ACC112 (cell line): ENCODE measurements around the gene DNAJB13.
A peak's percentile ranks its signal among the peaks of the same experiment; 100 is the strongest.

Experiments
- H2AFZ ChIP-seq: fragments of 200-600 bp; sonication (generic); one replicate; pipeline ENCODE4 v1.6.0; 2017; ENCODE audit warnings: antibody characterized with exemption, low read length; ENCODE audit not compliant: unreplicated experiment
- H3K27ac ChIP-seq: fragments of 200-600 bp; sonication (generic); 2 replicates; pipeline ENCODE4 v1.5.1; 2014; ENCODE audit warnings: low read depth, mild to moderate bottlenecking, antibody characterized with exemption, low read length, moderate library complexity
- H3K27me3 ChIP-seq: fragments of 200-600 bp; sonication (generic); 2 replicates; pipeline ENCODE4 v1.6.1; 2014; ENCODE audit warnings: mild to moderate bottlenecking, antibody characterized with exemption, low read length, moderate library complexity, mixed read lengths; ENCODE audit not compliant: insufficient read depth
- H3K36me3 ChIP-seq: fragments of 200-600 bp; sonication (generic); 2 replicates; pipeline ENCODE4 v1.6.1; 2016; ENCODE audit warnings: mild to moderate bottlenecking, antibody characterized with exemption, low read length, moderate library complexity, mixed read lengths; ENCODE audit not compliant: insufficient read depth
- H3K4me1 ChIP-seq: fragments of 200-600 bp; sonication (generic); one replicate; pipeline ENCODE4 v1.6.1; 2016; ENCODE audit warnings: low read length, mixed read lengths; ENCODE audit not compliant: insufficient read depth, unreplicated experiment, control insufficient read depth
- H3K4me3 ChIP-seq: fragments of 200-600 bp; sonication (generic); 2 replicates; pipeline ENCODE4 v1.5.1; 2014; ENCODE audit warnings: mild to moderate bottlenecking, low read depth, low read length
- H3K79me2 ChIP-seq: fragments of 200-600 bp; sonication (generic); one replicate; pipeline ENCODE4 v1.6.0; 2016; ENCODE audit warnings: low read length; ENCODE audit not compliant: control insufficient read depth, unreplicated experiment, insufficient read depth

Gene DNAJB13

GRCh38 chr11:73951797-73952196 is 971 bp downstream of the DNAJB13 start:
- Histone ChIP-seq H3K4me3 (no peak overlapping the region), H2AFZ (no peak overlapping the region), H3K79me2 (no peaks in the 10 kb centered on the region), H3K4me1 (peaks cover 9% of the 10 kb centered on the region), H3K27ac (no peak overlapping the region), H3K27me3 (no peaks in the 10 kb centered on the region), H3K36me3 (no peaks in the 10 kb centered on the region)

DNA sequence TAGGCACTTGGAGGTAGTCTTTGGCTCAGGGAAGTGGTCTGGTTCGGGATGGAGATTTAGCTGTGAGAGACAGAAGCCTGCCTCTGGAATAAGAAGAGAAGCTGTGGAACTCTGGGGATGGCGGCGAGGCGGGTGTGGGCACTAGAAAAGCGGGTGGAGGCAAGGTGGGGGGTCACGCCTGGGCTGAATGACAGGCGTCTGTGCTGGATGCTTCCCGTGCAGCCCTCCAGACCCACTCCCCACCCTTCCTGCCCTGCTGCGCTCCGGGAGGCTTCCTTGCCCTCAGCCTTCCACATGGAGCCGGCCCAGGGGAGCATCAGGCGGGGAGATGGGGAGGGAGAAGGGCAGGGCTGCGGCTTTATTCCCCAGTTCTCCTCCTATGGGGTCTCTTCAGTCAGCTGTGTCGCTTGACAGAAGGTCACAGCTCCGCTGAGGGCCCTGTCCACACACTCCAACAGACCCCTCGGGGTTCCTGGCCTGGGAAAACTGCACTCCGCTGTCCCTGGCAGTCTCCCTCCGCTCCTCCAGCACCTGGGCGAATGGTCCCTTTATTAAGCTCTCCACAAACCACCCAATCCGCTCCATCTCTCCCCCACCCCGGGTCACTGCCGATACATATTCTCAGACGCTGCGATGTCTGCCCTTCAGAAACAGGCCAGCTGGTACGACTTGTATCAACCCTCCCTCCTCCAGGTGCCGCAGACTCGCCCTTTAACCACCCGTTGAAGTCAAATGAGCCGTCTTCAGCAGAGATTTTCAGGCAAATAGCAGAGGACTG is 6.2 kb downstream of the DNAJB13 start:
- Histone ChIP-seq H3K79me2 (no peaks in the 10 kb centered on the region), H3K4me3 (no peak overlapping the region), H3K36me3 (no peaks in the 10 kb centered on the region), H3K27me3 (no peaks in the 10 kb centered on the region), H3K4me1 (peaks cover 9% of the 10 kb centered on the region), H3K27ac (no peak overlapping the region), H2AFZ (no peak overlapping the region)

GRCh38 chr11:73957654-73958361 is 7.0 kb downstream of the DNAJB13 start:
- Histone ChIP-seq H3K27me3 (no peaks in the 10 kb centered on the region), H3K79me2 (no peaks in the 10 kb centered on the region), H2AFZ (no peak overlapping the region), H3K4me3 (no peak overlapping the region), H3K4me1 (peaks cover 9% of the 10 kb centered on the region), H3K36me3 (no peaks in the 10 kb centered on the region), H3K27ac (no peak overlapping the region)

GRCh38 chr11:73958521-73959141 is 7.8 kb downstream of the DNAJB13 start:
- no peak overlapping the region for H3K27ac ChIP-seq
- no peak overlapping the region for H2AFZ ChIP-seq
- H3K79me2 ChIP-seq: no peaks in the 10 kb centered on the region
- no peaks in the 10 kb centered on the region for H3K27me3 ChIP-seq
- no peaks in the 10 kb centered on the region for H3K36me3 ChIP-seq
- H3K4me1 ChIP-seq: peaks cover 9% of the 10 kb centered on the region
- H3K4me3 ChIP-seq: no peak overlapping the region

- Histone ChIP-seq H3K27ac (no peak overlapping the region), H3K4me1 (peaks cover 14% of the 10 kb centered on the region), H3K4me3 (no peak overlapping the region), H3K79me2 (no peaks in the 10 kb centered on the region), H2AFZ (no peak overlapping the region), H3K36me3 (no peaks in the 10 kb centered on the region), H3K27me3 (no peaks in the 10 kb centered on the region)
Observed at GRCh38 chr11:73961321-73961720, 10.5 kb downstream of the DNAJB13 start.

- H2AFZ ChIP-seq: no peak overlapping the region
- no peaks in the 10 kb centered on the region for H3K79me2 ChIP-seq
- H3K4me3 ChIP-seq: no peak overlapping the region
- H3K27ac ChIP-seq: no peak overlapping the region
- H3K27me3 ChIP-seq: no peaks in the 10 kb centered on the region
- peaks cover 10% of the 10 kb centered on the region for H3K4me1 ChIP-seq
- no peaks in the 10 kb centered on the region for H3K36me3 ChIP-seq
Observed at GRCh38 chr11:73962101-73962705, 11.4 kb downstream of the DNAJB13 start.

- Histone ChIP-seq H3K79me2 (no peaks in the 10 kb centered on the region), H3K4me1 (peaks cover 10% of the 10 kb centered on the region), H3K27ac (no peak overlapping the region), H3K36me3 (no peaks in the 10 kb centered on the region), H3K4me3 (no peak overlapping the region), H2AFZ (no peak overlapping the region), H3K27me3 (no peaks in the 10 kb centered on the region)
Observed at GRCh38 chr11:73963861-73964260, 13.0 kb downstream of the DNAJB13 start.

DNA sequence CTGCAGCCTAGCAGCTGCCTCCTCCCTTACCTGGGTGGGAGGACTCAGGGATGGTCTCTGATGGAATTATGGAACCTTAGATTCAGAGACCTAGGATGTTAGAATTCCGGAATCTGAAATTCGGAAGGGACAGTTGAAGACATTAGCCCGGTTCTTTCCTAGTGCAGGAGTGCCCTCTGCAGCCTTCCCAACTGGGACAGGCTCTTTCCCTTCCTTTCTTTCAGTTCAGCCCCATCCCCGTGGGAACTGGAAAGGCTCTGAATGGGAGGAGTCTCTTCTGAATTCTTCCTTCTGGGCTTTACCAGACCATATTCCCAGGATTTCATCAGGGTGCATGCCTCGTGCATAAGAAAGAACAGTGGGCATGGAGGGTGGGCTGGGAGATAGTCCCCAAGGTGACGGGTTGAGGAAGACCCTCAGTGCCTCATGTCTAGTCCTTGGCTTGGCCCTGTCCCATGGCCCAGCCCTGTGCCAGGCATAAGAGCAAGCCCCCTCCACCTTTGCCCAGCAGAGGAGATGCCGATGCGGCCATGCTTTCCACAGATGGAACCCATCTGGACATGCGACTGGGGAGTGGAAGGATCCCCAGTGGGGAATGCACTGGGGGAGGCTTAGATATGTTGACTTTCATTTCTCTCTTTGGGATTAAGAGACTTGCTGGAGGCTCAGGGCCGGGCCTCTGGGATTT is 14.4 kb downstream of the DNAJB13 start:
- H2AFZ ChIP-seq: peak overlapping the region; percentile 59

GRCh38 chr11:73965764-73966121 is 14.9 kb downstream of the DNAJB13 start:
- peaks cover 10% of the 10 kb centered on the region for H3K4me1 ChIP-seq
- no peaks in the 10 kb centered on the region for H3K27me3 ChIP-seq
- H3K79me2 ChIP-seq: no peaks in the 10 kb centered on the region
- H3K4me3 ChIP-seq: no peak overlapping the region
- H3K27ac ChIP-seq: no peak overlapping the region
- no peak overlapping the region for H2AFZ ChIP-seq
- H3K36me3 ChIP-seq: no peaks in the 10 kb centered on the region

More for the DNA sequence above, 14.4 kb downstream of the DNAJB13 start:
- H3K4me3 ChIP-seq: peak overlapping the region; percentile 16; the same call in 1 of the 2 replicates
- H3K27me3 ChIP-seq: no peaks in the 10 kb centered on the region
- H3K36me3 ChIP-seq: no peaks in the 10 kb centered on the region
- no peak overlapping the region for H3K27ac ChIP-seq
- no peaks in the 10 kb centered on the region for H3K79me2 ChIP-seq
- peaks cover 10% of the 10 kb centered on the region for H3K4me1 ChIP-seq

DNA sequence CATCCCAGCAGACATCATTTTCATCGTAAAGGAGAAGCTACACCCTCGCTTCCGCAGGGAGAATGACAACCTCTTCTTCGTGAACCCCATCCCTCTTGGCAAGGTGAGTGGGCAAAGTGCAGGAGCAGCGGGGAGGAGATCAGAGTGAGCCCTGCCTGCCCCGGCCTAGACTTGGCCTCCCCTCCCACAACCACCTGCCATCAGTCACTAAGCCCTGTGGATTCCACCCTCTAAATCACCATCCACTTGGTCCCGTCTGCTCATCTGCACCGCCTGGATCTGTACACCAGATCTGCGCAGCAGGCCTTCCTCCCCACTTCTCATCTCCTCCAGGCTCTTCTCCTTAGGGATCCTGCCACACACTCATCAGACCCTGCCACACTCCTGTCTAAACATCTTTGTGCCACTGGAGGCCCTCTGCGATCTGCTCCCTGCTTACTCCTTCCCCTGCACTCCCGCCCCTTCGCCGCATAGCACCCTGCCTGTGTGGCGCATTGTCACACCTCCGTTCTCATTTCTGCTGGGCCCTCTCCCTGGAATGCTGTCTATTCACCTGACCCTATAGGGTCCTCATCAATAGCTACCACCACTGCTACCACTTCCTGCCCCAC is 17.6 kb downstream of the DNAJB13 start:
- peaks cover 10% of the 10 kb centered on the region for H3K4me1 ChIP-seq
- H3K27ac ChIP-seq: no peak overlapping the region
- H2AFZ ChIP-seq: no peak overlapping the region
- H3K36me3 ChIP-seq: no peaks in the 10 kb centered on the region
- no peaks in the 10 kb centered on the region for H3K27me3 ChIP-seq
- no peaks in the 10 kb centered on the region for H3K79me2 ChIP-seq
- H3K4me3 ChIP-seq: no peak overlapping the region
